Fibroblast of skin of scalp (primary cell): Measurements from ENCODE around the gene EEF2K.

ENCODE experiments used
- DNase-seq: peaks from one replicate; pipeline ENCODE4 v3.0.0-alpha.2; 2013

EEF2K gene

DNA sequence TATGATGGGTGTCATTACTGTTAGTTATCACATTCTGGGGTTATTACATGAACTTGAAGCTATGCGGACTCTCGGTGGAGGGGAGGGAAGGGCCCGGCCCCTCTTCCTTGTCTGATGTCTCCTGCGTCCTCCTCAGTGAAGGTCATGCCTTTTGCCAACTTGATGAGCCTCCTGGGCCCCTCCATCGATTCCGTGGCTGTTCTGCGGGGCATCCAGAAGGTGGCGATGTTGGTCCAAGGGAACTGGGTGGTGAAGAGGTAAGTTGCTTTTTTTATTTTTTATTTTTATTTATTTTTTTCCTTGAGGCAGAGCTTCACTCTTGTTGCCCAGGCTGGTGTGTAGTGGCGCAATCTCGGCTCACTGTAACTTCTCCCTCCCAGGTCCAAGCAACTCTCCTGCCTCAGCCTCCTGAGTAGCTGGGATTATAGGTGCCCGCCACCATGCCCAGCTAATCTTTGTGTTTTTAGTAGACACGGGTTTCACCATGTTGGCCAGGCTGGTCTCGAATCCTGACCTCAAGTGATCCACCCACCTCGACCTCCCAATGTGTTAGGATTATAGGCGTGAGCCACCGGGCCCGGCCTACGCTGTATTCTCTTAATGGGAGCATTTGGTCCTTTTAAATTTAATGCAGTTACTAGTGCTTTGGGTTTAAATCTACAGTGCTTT lies 112.7 kb downstream of the EEF2K start:
- DNase-seq: peak; percentile 31

DNA sequence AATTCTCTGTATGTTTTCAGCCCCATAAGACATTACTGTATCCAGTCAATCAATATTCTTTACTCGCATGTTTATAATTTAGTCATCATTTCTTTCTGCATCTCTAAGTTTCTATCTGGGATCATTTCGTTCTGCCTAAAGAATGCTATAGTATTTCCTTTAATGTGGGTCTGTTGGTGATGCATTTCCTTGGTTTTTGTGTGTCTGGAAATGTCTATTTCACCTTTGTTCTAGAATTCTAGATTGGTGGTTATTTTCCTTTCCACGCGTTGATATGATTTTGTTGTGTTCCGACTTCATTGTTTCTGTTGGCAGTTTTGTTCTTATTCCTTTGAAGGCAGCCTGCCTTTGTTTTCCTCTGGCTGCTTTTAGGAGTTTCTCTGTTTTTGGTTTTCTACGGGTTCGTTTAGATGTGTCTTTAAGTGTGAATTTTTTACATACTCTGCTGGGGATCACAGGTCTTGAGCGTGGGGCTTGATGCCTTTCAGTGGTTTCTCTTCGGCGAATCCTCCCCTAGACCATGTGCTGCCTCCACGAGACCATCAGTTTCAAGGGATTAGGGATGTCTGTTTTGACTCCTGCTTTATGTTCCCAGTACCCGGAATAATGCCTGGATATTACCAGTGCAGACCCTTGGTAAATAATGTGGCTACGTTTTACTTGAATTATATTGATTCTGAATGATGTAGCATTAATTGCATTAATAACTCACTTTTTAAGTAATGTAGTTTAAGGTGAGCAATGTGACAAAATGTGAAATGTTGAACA lies 114.7 kb downstream of the EEF2K start:
- DNase-seq: no peak

DNA sequence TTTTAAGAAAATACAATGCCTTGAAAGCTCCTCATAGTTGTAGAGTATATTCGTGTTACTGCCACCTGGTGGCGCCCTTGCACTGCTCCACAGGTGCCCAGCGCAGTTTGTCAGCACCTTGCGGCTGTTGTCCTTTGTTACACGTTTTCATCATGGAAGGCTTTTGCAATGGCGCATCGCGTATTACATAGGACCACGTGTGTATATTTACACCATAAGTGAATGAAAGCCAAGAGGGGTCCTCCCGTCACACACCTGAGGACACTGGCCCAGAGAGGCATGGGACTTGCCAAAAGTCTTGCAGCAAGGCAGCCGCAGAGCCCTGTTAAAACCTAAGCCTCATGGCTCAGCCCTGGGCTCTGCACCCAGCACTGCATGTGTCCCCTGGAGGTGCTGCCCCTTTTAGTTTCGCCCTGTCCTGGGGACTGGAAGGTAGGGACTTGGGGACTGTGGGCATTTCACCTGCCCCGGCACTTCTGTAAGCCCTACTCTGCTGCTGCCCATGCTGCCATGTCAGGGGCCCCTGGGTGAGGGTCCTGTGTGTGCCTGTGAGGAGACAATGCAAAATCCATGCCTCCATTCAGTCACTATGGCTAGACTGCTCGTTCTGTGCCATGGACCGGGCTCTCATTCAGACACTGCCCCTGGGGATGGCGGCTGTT lies 115.4 kb downstream of the EEF2K start:
- peak; percentile 65 for DNase-seq

DNA sequence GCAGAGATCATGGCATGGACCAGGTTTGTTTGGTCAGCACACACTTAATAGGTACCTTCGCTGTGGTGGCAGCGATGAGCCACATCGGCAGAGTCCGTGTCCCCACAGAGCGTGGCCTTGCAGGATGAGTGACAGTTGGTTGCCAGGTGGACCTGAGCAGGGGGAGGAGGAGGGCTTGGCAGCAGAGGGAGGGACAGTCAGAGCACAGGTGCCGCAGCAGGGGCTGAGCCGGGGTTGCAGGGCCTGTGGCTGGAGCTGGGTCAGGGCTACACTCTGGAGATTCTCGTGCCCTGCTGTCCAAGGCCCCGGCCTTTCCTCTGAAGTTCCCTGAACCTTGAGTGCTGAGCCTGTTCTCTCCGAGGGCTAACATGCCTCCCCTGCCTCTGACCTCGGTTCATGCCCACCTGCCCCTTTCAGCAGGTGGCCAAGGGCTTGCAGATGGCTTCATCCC lies 116.0 kb downstream of the EEF2K start:
- DNase-seq: no peak

- DNase-seq: no peak
Observed at GRCh38 chr16:22322741-22323140, 116.7 kb downstream of the EEF2K start.

DNA sequence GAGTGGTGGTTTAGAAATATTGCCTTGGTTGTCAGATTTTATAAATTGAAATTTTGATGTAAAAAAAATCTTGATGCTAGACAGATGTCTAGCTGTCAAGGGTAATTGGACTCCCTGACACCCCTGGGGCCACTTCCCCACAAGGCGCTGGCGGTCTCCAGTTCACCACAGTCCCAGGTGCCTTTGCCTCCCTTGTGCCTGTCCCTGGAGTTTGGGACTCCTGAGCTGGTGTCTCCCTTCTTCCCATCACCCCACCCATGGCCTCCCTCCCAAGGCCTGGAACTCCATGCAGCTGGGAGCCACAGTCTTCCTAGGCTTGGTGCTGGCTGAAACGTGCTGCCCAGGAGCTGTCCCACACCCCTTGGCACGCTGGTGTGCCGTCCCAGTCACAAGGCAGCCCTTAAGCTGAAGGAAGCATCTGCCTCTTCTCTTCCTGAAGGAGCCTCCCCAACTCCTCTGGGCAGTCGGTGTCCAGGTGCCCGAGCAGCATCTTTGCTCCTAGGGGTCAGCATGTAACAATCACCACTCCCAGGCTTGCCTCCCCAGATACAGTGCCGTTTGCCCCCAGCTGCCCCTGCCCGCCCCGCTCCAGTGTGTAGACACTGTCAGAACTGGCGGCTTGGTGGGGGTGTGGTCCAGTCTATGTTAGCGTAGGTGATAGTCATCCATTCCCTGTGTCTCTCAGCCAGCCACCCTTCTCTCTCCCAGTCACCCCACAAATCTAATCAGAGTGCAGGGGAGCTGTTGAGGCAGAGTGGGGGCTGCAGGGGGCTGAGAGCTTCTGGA lies 117.3 kb downstream of the EEF2K start:
- no peak for DNase-seq

DNA sequence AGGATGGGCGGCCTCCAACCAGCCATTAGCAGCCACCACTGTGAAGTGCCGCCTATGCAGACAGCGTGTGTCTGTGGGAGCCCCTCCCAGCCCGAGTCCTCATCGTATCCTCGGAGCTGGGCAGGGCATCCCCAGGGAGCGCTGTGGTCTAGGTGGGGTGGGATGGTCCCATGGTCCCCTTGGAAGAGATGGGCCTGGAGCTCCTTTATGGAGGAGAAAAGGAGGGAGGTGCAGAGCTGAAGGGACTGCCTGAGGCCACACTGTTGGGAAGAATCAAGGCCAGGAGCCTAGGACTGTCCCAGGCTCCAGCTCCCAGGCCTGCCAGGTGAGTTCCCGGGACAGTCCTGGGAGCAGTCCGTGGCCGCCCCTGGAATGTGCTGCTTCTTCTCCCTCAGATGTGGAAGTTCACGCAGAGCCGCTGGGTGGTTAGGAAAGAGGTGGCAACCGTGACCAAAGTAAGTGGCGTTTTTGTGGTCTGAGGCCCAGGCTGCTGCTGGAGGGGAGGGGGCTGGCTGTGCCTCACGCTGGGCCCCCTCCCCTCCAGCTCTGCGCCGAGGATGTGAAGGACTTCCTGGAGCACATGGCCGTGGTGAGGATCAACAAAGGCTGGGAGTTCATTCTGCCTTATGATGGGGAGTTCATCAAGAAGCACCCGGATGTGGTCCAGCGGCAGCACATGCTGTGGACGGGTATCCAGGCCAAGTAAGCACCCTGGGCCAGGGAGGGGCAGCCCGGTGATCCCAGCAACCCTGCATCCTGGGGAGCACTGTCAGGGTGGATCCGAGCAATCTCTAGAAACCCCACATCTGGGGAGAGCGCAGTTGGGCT lies 118.1 kb downstream of the EEF2K start:
- DNase-seq: no peak

DNA sequence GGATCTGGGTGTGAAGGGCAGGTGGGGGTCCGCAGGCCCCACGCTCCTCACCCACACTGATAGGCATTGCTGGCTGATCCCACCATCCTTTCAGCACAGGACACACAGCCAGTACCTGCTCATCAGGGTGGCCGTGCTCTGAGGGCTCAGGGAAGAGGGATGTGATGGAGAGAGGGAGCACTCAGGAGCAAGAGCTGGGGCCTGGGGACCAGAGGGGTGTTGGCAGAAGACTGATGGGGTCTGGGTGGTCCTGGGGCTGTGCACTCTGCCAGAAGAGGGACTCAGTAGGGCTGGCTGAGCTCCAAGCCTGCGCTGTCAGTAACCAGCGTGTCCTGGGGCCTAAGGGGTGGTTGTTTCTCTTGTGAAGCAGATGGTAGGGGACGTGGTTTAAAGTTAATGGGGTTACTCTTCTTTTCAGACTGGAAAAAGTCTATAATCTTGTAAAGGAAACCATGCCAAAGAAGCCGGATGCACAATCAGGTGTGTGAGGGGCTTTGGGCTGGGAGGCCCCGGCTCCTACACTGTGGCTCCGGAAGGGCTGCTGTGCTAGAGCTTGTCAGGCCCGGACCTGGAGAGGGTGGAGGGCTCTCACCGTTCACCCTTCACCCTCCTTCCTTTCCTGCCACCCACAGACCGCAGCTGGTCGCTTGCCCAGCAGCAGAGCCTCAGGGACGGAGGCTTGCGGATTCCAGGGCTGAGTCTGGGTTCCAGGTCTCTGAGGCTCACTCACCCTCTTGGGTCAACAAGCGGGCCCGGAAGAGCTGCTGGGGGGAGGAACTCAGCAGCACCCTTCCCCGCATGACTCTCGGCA lies 118.9 kb downstream of the EEF2K start:
- DNase-seq: no peak

DNA sequence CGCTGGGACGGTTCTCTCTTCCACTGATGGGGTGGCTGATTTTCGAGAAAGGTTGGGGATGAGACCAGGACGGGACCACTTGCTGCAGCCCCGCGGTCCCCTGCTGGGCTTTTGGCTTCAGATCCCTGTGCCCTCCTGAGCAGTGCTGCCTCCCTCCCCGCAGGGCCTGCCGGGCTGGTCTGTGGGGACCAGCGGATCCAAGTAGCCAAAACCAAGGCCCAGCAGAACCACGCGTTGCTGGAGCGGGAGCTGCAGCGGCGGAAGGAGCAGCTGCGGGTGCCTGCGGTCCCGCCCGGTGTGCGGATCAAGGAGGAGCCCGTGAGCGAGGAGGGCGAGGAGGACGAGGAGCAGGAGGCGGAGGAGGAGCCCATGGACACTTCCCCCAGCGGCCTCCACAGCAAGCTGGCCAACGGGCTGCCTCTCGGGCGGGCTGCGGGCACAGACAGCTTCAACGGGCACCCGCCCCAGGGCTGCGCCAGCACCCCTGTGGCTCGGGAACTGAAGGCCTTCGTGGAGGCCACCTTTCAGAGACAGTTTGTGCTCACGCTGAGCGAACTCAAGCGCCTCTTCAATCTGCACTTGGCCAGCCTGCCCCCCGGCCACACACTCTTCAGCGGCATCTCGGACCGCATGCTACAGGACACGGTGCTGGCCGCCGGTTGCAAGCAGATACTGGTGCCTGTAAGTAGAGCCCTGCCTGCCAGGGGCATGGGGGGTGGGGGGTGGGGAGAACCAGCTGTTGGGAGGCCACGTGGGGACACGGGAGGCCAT lies 119.7 kb downstream of the EEF2K start:
- DNase-seq: no peak

DNA sequence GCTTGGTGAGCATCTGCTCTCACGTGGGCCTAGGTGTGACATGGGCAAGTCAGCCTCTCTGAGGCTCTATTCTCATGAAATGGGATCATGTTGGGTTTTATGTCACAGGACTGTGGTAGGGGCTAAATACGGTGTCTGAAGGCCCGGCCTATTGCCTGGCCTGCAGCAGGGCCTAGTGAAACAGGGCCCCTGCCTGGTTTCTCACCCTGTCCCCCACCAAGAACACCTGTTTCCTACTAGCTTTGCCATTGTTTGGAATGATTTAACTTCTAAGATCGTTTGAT lies 120.2 kb downstream of the EEF2K start:
- DNase-seq: no peak

DNA sequence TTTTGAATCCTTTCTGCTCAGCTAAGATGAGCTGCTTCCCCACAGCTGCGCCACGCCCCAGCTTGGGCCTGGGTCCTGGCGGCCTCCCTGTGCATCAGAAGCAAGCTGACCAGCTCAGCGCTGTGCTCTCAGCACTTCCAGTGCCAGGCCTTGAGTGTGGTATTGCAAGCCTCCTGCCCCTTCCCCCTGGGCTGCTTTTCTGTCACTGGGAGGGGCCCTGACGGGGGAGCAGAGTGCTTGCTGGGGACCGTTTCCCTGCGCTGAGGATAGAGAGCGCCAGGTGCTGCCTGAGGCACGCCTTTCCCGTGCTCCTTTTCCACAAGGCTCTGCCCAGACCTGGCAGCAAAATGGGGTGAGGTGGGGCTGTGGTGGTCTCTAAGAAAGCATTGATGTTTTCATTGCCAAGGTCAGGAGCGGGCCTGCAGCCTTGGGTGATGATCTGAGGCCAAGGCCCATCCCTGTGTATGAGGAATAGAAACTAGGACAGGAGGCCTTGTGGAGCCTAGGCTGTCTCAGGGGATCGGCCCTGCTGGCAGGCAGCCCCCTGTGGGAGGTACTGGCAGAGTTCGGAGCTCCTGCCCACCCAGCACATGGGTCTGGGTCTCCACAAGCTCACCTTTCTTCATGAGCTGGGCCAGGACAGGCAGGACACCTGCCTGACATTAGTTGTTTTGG lies 120.8 kb downstream of the EEF2K start:
- no peak for DNase-seq

- DNase-seq: no peak
Observed at GRCh38 chr16:22327446-22327775, 121.3 kb downstream of the EEF2K start.

DNA sequence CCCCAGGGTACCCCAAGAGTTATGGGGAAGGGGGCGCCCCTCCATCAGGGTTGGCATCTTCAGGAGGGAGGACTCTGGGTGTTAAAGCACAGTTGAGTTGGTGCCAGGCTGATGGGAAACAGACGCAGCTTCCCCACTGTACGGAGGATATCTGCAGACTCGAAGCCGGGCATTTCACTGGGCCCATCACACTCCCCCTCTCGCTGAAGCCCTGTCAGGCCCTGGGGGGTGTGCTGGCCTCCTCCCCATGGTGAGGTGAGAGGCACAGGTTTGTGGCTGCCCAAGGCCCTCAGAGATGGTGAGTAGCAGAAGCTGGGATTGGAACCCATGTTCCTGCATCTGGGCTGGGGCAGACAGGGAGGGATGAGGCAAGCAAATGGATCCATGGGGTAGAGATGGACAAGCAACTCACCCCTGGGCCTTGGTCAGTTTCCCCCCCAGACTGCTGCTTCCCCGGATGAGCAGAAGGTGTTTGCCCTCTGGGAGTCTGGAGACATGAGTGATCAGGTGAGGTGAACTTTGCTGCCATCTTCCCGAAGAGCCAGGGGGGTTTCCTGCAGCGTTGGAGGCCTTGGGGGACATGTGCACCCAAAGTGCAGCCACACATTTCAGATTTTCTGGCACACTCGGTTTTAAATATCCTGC lies 122.1 kb downstream of the EEF2K start:
- no peak for DNase-seq

GRCh38 chr16:22329199-22329695 lies 123.2 kb downstream of the EEF2K start:
- no peak for DNase-seq

DNA sequence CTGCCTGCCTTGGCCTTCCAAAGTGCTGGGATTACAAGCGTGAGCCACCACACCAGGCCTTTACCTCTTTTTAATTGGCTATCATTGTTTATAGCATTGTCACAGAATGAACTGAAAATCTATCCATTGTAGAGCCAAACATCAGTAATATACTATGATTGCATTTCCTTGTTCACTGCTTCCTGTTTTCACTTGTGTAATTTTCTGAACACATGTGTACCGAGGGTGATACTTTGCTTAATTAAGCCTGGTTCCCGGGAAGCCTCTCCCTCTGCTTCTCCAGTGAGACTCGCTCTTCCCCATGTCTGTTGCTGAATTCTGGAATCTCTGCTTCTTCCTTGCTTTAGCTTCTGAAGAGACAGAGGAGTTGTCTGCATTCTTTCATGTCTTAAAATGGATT lies 124.2 kb downstream of the EEF2K start:
- DNase-seq: no peak

GRCh38 chr16:22333457-22333994 lies 127.4 kb downstream of the EEF2K start:
- DNase-seq: no peak

DNA sequence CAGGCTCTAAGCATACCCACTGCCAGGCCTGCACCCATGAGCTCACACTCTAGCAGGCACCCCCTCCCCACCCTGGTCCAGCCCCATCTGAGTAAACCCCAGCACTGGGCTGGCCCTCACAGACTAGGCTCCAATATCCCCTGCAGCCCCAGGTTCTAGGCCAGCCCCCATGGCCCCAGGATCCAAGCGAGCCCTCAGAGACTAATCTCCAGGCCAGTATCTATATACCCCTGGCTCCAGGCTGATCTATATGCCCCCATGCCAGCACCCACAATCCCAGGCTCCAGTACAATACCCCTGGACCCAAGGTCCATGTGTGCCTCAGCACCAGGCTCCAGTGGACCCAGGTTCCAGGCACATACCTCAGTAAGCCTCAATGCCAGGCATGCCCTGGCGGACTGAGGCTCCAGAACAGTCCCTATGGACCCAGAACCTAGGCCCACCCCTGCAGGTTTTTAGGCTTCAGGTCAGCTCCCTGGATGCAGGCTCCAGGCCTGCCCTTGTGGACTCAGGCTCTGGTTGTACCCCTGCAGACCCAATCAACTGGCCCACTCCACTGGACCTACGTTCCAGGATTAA lies 129.7 kb downstream of the EEF2K start:
- no peak for DNase-seq

GRCh38 chr16:22336581-22336980 lies 130.5 kb downstream of the EEF2K start:
- DNase-seq: no peak

- no peak for DNase-seq
Observed at GRCh38 chr16:22337045-22337444, 131.0 kb downstream of the EEF2K start.
